Neural cell (in vitro differentiated cells): ENCODE data around the gene RCN2. TPM values are rescaled to one million over a fixed set of nuclear protein-coding genes. Genes with fewer than 3 reads are reported as not detected.

Experiments
- H2AFZ ChIP-seq: fragments of 200-600, 300-800 bp; sonication (generic), shearing (Covaris generic); 2 replicates; pipeline ENCODE4 v1.6.0; 2014; ENCODE audit warnings: low read depth, mild to moderate bottlenecking, antibody characterized with exemption, low read length, moderate library complexity
- H3F3A ChIP-seq: fragments of 200-600 bp; shearing (Covaris generic); 2 replicates; pipeline ENCODE4 v1.6.1; 2016; ENCODE audit warnings: mild to moderate bottlenecking, moderate library complexity, mixed read lengths, antibody characterized with exemption, low read length; ENCODE audit not compliant: insufficient read depth, poor library complexity, severe bottlenecking
- H3K27ac ChIP-seq: fragments of 200-600, 300-800 bp; sonication (generic), shearing (Covaris generic); 2 replicates; pipeline ENCODE4 v1.5.1; 2014; ENCODE audit warnings: mild to moderate bottlenecking, low read length, moderate library complexity
- H3K27me3 ChIP-seq: fragments of 300-800, 200-600 bp; sonication (generic), shearing (Covaris generic); 2 replicates; pipeline ENCODE4 v1.6.0; 2014; ENCODE audit warnings: mild to moderate bottlenecking, low read depth, low read length, moderate library complexity; ENCODE audit not compliant: insufficient read depth
- H3K36me3 ChIP-seq: fragments of 300-800, 200-600 bp; sonication (generic), shearing (Covaris generic); 2 replicates; pipeline ENCODE4 v1.5.1; 2014; ENCODE audit warnings: mild to moderate bottlenecking, antibody characterized with exemption, low read length, moderate library complexity; ENCODE audit not compliant: insufficient read depth
- H3K4me2 ChIP-seq: fragments of 300-800, 200-600 bp; sonication (generic), shearing (Covaris generic); 2 replicates; pipeline ENCODE4 v1.6.0; 2014; ENCODE audit warnings: mild to moderate bottlenecking, low read length
- H3K4me3 ChIP-seq: fragments of 300-800, 200-600 bp; sonication (generic), shearing (Covaris generic); 2 replicates; pipeline ENCODE4 v1.5.1; 2014; ENCODE audit warnings: mild to moderate bottlenecking, low read length, moderate library complexity
- H3K79me2 ChIP-seq: fragments of 200-600 bp; shearing (Covaris generic); replicated peaks from 2 replicates; pipeline ENCODE4 v1.6.0; 2014; ENCODE audit warnings: mild to moderate bottlenecking, low read length, moderate library complexity; ENCODE audit not compliant: insufficient read depth
- H3K9ac ChIP-seq: fragments of 300-800, 200-600 bp; sonication (generic), shearing (Covaris generic); 2 replicates; pipeline ENCODE4 v1.6.1; 2016; ENCODE audit warnings: mild to moderate bottlenecking, low read length, mixed read lengths
- H3K9me2 ChIP-seq: fragments of 200-600 bp; shearing (Covaris generic); 2 replicates; pipeline ENCODE4 v1.6.1; 2016; ENCODE audit warnings: mild to moderate bottlenecking, low read length, mixed read lengths; ENCODE audit not compliant: insufficient read depth
- H3K9me3 ChIP-seq: fragments of 200-600, 300-800 bp; sonication (generic), shearing (Covaris generic); 2 replicates; pipeline ENCODE4 v1.6.1; 2016; ENCODE audit warnings: mild to moderate bottlenecking, mixed run types, low read length, moderate library complexity, mixed read lengths
- H4K20me1 ChIP-seq: fragments of 200-600 bp; shearing (Covaris generic); 2 replicates; pipeline ENCODE4 v1.6.1; 2016; ENCODE audit warnings: mild to moderate bottlenecking, mixed run types; ENCODE audit not compliant: insufficient read depth
- EP300 ChIP-seq: fragments of 450-650 bp; conservative IDR thresholded peaks from 2 replicates; pipeline ENCODE4 v1.6.1; 2014; ENCODE audit warnings: antibody characterized with exemption, mild to moderate bottlenecking, moderate library complexity; ENCODE audit not compliant: poor library complexity, severe bottlenecking
- EZH2 ChIP-seq: fragments of 200-600, 300-800 bp; shearing (Covaris generic), sonication (generic); IDR thresholded peaks from 2 replicates; pipeline ENCODE4 v1.6.1; 2014; ENCODE audit warnings: antibody characterized with exemption, low read length, borderline replicate concordance, mild to moderate bottlenecking; ENCODE audit not compliant: insufficient read depth, poor library complexity, severe bottlenecking
- MXI1 ChIP-seq: fragments of 450-650 bp; conservative IDR thresholded peaks from 2 replicates; pipeline ENCODE4 v1.6.1; 2014; ENCODE audit warnings: antibody characterized with exemption, mild to moderate bottlenecking; ENCODE audit not compliant: poor library complexity, severe bottlenecking
- POLR2AphosphoS5 ChIP-seq: IDR thresholded peaks from 2 replicates; pipeline ENCODE4 v1.6.1; 2012
- RAD21 ChIP-seq: fragments of 450-650 bp; conservative IDR thresholded peaks from 2 replicates; pipeline ENCODE4 v1.6.1; 2014; ENCODE audit warnings: antibody characterized with exemption, mild to moderate bottlenecking, moderate library complexity
- SMC3 ChIP-seq: fragments of 450-650 bp; conservative IDR thresholded peaks from 2 replicates; pipeline ENCODE4 v1.6.1; 2014; ENCODE audit warnings: antibody characterized with exemption, mild to moderate bottlenecking, moderate library complexity; ENCODE audit not compliant: poor library complexity
- TAF1 ChIP-seq: IDR thresholded peaks from 2 replicates; pipeline ENCODE4 v1.6.1; 2012; ENCODE audit warnings: low read depth
- polyA plus RNA-seq: library from polyadenylated mRNA; depleted of rRNA; stranded (reverse); fragments of >200 nt; gene quantifications from 2 replicates; pipeline ENCODE4 v1.2.3, GENCODE V29; 2014
- TF ChIP-seq, protein P1 (sequence below): fragments of 450-650 bp; IDR thresholded peaks from 2 replicates; pipeline ENCODE4 v1.5.1; 2014; ENCODE audit warnings: antibody characterized with exemption, mild to moderate bottlenecking, moderate library complexity; ENCODE audit not compliant: poor library complexity, severe bottlenecking
- TF ChIP-seq, protein P2 (sequence below): IDR thresholded peaks from 2 replicates; pipeline ENCODE4 v1.6.1; 2012; ENCODE audit warnings: borderline replicate concordance

Gene RCN2
- polyA plus RNA-seq, 1 donor from 2014 or later, result 400 TPM

- no peak overlapping the region for H2AFZ ChIP-seq
- H3K9me2 ChIP-seq, result no peaks in the 10 kb centered on the region
- no peak for TF ChIP-seq MXI1
- TF ChIP-seq SMC3, result no peak
- TF ChIP-seq, protein P1, sequence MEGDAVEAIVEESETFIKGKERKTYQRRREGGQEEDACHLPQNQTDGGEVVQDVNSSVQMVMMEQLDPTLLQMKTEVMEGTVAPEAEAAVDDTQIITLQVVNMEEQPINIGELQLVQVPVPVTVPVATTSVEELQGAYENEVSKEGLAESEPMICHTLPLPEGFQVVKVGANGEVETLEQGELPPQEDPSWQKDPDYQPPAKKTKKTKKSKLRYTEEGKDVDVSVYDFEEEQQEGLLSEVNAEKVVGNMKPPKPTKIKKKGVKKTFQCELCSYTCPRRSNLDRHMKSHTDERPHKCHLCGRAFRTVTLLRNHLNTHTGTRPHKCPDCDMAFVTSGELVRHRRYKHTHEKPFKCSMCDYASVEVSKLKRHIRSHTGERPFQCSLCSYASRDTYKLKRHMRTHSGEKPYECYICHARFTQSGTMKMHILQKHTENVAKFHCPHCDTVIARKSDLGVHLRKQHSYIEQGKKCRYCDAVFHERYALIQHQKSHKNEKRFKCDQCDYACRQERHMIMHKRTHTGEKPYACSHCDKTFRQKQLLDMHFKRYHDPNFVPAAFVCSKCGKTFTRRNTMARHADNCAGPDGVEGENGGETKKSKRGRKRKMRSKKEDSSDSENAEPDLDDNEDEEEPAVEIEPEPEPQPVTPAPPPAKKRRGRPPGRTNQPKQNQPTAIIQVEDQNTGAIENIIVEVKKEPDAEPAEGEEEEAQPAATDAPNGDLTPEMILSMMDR, result no peak
- TF ChIP-seq EZH2, result no peak
- no peak for TF ChIP-seq POLR2AphosphoS5
- no peak for TF ChIP-seq RAD21
- no peak for TF ChIP-seq TAF1
- TF ChIP-seq EP300, result no peak
- TF ChIP-seq, protein P2, sequence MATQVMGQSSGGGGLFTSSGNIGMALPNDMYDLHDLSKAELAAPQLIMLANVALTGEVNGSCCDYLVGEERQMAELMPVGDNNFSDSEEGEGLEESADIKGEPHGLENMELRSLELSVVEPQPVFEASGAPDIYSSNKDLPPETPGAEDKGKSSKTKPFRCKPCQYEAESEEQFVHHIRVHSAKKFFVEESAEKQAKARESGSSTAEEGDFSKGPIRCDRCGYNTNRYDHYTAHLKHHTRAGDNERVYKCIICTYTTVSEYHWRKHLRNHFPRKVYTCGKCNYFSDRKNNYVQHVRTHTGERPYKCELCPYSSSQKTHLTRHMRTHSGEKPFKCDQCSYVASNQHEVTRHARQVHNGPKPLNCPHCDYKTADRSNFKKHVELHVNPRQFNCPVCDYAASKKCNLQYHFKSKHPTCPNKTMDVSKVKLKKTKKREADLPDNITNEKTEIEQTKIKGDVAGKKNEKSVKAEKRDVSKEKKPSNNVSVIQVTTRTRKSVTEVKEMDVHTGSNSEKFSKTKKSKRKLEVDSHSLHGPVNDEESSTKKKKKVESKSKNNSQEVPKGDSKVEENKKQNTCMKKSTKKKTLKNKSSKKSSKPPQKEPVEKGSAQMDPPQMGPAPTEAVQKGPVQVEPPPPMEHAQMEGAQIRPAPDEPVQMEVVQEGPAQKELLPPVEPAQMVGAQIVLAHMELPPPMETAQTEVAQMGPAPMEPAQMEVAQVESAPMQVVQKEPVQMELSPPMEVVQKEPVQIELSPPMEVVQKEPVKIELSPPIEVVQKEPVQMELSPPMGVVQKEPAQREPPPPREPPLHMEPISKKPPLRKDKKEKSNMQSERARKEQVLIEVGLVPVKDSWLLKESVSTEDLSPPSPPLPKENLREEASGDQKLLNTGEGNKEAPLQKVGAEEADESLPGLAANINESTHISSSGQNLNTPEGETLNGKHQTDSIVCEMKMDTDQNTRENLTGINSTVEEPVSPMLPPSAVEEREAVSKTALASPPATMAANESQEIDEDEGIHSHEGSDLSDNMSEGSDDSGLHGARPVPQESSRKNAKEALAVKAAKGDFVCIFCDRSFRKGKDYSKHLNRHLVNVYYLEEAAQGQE, result no peak
- no peaks in the 10 kb centered on the region for H3K36me3 ChIP-seq
- no peak overlapping the region for H3K9ac ChIP-seq
- no peak overlapping the region for H3K4me3 ChIP-seq
- no peak overlapping the region for H3K27ac ChIP-seq
- no peaks in the 10 kb centered on the region for H3K27me3 ChIP-seq
- no peaks in the 10 kb centered on the region for H3K79me2 ChIP-seq
- no peaks in the 10 kb centered on the region for H3F3A ChIP-seq
- H3K4me2 ChIP-seq, result no peak overlapping the region
- H4K20me1 ChIP-seq, result no peaks in the 10 kb centered on the region
- H3K9me3 ChIP-seq, result no peaks in the 10 kb centered on the region
Measured at GRCh38 chr15:77001966-77002365, 70.4 kb downstream of the RCN2 start.

DNA sequence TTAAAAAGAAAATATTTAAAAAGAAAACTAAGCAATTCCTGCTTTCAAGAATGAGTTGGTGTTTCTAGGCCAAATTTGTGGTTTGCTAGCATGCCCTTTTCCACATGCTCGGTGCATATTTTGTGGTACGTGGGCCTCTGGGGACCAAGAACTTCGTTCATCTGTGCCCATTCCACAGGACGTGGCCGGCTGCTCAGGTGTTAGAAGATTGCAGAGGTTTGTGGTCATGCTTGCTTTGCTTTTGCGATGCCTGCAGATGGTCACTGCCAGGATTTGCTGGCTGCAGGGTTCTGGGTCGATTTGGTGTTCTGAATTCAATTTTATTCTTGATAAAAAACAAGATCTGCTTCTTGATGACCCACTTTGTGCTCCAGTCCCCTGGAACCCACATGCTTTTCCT is 70.9 kb downstream of the RCN2 start:
- H3K79me2 ChIP-seq, result no peaks in the 10 kb centered on the region
- H4K20me1 ChIP-seq, result no peaks in the 10 kb centered on the region
- TF ChIP-seq MXI1, result no peak
- TF ChIP-seq, protein P1, result no peak
- TF ChIP-seq, protein P2, result no peak
- no peak for TF ChIP-seq SMC3
- TF ChIP-seq EP300, result no peak
- TF ChIP-seq TAF1, result no peak
- TF ChIP-seq EZH2, result no peak
- TF ChIP-seq RAD21, result no peak
- no peak for TF ChIP-seq POLR2AphosphoS5
- no peaks in the 10 kb centered on the region for H3K27me3 ChIP-seq
- no peaks in the 10 kb centered on the region for H3K9me3 ChIP-seq
- H3K9ac ChIP-seq, result no peak overlapping the region
- no peak overlapping the region for H3K27ac ChIP-seq
- no peaks in the 10 kb centered on the region for H3K36me3 ChIP-seq
- no peaks in the 10 kb centered on the region for H3F3A ChIP-seq
- H3K4me2 ChIP-seq, result no peak overlapping the region
- H2AFZ ChIP-seq, result no peak overlapping the region
- H3K4me3 ChIP-seq, result no peak overlapping the region
- no peaks in the 10 kb centered on the region for H3K9me2 ChIP-seq
